ENCODE data around the gene DDX10. TPM values are rescaled to one million over a fixed set of nuclear protein-coding genes. Genes with fewer than 3 reads are reported as not detected.

The DDX10 gene
- total RNA-seq, 2 donors from 2014 or later: 18.5 to 33.1 TPM

DNA sequence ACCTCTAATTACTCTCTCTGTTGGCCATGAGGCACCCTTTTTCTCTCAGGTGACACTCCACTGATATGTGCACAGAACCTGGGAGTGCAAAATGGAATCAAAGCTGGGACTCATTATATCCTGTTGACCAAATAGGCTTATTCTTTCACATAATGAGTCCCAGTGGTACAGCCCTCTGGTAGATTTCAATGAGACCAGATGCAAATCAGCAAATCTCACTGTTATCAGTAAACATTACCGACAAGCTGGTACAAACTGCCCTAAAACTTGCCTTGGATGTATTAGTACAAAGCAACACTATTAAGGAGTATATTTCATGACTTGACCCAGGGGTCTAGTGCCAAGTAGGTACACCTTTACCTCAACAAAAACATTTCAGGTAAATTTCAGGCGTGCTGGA, 128.3 kb downstream of the DDX10 start:
- H3K4me3 ChIP-seq: no peak overlapping the region
- no peak overlapping the region for H3K27ac ChIP-seq
- H3K36me3 ChIP-seq: no peaks in the 10 kb centered on the region
- intact Hi-C loops (cut with DNase I): no loop called here
- no peaks in the 10 kb centered on the region for H3K27me3 ChIP-seq (replicated peaks; ENCODE audit: insufficient read depth)
- H3K9me3 ChIP-seq: no peaks in the 10 kb centered on the region
- no peak for DNase-seq (ENCODE audit: low spot score)
- no peaks in the 10 kb centered on the region for H3K4me1 ChIP-seq (replicated peaks)
- no peak for TF ChIP-seq POLR2A (IDR thresholded peaks at IDR 0.05)
- no peak for TF ChIP-seq POLR2AphosphoS5 (IDR thresholded peaks at IDR 0.05)
- TF ChIP-seq, protein P1, sequence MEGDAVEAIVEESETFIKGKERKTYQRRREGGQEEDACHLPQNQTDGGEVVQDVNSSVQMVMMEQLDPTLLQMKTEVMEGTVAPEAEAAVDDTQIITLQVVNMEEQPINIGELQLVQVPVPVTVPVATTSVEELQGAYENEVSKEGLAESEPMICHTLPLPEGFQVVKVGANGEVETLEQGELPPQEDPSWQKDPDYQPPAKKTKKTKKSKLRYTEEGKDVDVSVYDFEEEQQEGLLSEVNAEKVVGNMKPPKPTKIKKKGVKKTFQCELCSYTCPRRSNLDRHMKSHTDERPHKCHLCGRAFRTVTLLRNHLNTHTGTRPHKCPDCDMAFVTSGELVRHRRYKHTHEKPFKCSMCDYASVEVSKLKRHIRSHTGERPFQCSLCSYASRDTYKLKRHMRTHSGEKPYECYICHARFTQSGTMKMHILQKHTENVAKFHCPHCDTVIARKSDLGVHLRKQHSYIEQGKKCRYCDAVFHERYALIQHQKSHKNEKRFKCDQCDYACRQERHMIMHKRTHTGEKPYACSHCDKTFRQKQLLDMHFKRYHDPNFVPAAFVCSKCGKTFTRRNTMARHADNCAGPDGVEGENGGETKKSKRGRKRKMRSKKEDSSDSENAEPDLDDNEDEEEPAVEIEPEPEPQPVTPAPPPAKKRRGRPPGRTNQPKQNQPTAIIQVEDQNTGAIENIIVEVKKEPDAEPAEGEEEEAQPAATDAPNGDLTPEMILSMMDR (IDR thresholded peaks at IDR 0.05): no peak
- WGBS: 59% methylated on average over 2 of the region's 2 CpGs

DNA sequence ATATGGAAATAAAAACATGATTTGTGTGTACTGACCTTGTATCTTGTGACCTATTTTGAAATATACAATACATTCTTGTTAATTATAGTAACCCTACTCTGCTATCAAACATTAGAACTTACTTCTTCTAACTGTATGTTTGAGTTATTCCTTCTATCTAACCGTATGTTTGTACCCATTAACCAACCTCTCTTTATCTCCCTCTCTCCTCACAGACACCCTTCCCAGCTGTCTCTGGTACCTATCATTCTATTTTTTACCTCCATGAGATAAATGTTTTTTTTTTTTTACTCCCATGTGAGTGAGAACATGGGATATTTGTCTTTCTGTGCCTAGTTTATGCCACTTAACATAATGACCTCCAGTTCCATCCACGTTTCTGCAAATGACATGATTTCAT, 128.7 kb downstream of the DDX10 start:
- no peak for TF ChIP-seq POLR2AphosphoS5 (IDR thresholded peaks at IDR 0.05)
- no peak for TF ChIP-seq POLR2A (IDR thresholded peaks at IDR 0.05)
- TF ChIP-seq, protein P1 (IDR thresholded peaks at IDR 0.05): no peak
- 73% methylated on average over 2 of the region's 2 CpGs for WGBS
- Histone ChIP-seq H3K4me3 (no peak overlapping the region), H3K36me3 (no peaks in the 10 kb centered on the region), H3K27me3 (replicated peaks; ENCODE audit: insufficient read depth) (no peaks in the 10 kb centered on the region), H3K4me1 (replicated peaks) (no peaks in the 10 kb centered on the region), H3K27ac (no peak overlapping the region), H3K9me3 (no peaks in the 10 kb centered on the region)
- intact Hi-C loops (cut with DNase I): no loop called here
- no peak for DNase-seq (ENCODE audit: low spot score)

DNA sequence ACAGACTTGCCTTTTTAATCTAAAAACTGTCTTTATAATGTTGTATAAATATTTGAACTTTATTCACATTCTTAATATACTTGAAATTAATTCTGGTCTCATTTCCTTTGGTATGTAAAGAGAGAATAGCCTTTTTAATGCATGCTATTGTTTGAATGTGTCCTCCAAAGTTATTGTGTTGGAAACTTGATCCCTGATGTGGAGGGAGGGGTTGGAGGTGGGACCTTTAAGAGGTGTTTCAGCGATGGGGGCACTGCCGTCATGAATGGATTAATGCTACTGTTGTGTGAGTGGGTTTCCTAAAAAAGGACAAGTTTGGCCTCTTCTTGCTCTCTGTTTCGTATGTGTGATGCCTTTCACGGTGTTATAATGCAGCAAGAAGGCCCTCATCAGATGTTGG, 131.7 kb downstream of the DDX10 start:
- Histone ChIP-seq H3K36me3 (no peaks in the 10 kb centered on the region), H3K4me3 (no peak overlapping the region), H3K27ac (no peak overlapping the region), H3K9me3 (no peaks in the 10 kb centered on the region), H3K27me3 (replicated peaks; ENCODE audit: insufficient read depth) (no peaks in the 10 kb centered on the region), H3K4me1 (replicated peaks) (no peaks in the 10 kb centered on the region)
- intact Hi-C loops (cut with DNase I): no loop called here
- TF ChIP-seq POLR2A (IDR thresholded peaks at IDR 0.05) (no peak), POLR2AphosphoS5 (IDR thresholded peaks at IDR 0.05) (no peak)
- TF ChIP-seq, protein P1 (IDR thresholded peaks at IDR 0.05): no peak
- no peak for DNase-seq (ENCODE audit: low spot score)
- 86% methylated on average over 4 of the region's 4 CpGs for WGBS

DNA sequence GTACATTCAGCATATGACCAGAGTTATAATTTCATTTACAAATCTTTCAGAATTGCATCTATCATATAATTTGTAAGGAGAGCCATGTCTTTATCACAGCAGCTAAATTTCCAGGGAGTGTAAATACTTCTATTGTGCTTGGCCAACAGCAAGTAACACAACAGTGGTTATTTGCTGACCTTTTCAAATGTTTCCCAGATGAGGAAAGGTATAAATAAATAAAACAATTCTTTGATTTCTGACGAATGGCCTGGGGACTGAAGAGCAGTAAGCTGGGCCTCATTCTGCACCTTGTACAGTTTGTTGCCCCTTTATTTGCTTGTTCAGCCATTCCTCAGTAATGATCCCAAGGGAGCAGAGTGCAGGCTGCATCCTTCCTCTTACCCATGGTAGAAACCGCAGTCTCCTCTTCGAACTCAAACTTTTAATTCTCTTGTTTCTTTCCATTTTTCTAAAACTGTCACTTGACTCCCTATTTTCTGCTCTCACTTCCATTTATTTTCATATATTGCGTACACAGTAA, 132.8 kb downstream of the DDX10 start:
- no peak for DNase-seq (ENCODE audit: low spot score)
- no peak overlapping the region for H3K27ac ChIP-seq
- intact Hi-C loops (cut with DNase I): no loop called here
- H3K4me1 ChIP-seq (replicated peaks): no peaks in the 10 kb centered on the region
- no peaks in the 10 kb centered on the region for H3K9me3 ChIP-seq
- H3K4me3 ChIP-seq: no peak overlapping the region
- 85% methylated on average over 4 of the region's 4 CpGs for WGBS
- TF ChIP-seq, protein P1 (IDR thresholded peaks at IDR 0.05): no peak
- no peak for TF ChIP-seq POLR2AphosphoS5 (IDR thresholded peaks at IDR 0.05)
- no peak for TF ChIP-seq POLR2A (IDR thresholded peaks at IDR 0.05)
- no peaks in the 10 kb centered on the region for H3K36me3 ChIP-seq
- H3K27me3 ChIP-seq (replicated peaks; ENCODE audit: insufficient read depth): no peaks in the 10 kb centered on the region

DNA sequence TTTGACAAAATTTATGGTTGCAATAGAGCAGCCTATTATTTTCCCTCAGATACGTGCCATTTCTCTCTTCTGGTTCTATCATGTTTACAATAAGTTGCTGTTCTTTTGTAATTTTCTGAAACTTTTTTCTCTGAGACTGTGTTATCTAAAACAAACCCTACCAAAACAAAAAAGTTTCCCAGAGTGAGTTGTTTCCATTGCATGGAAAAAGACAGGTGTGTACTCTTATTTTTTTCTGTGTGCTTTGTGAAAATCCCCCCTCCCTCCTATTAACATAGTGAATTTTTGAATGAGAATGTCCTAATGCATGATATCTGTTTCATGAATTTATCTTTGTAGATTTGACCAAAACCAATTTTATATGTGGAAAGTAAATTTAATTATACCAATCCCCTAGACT, 137.6 kb downstream of the DDX10 start:
- 66% methylated on average over 1 of the region's 1 CpG for WGBS
- DNase-seq (ENCODE audit: low spot score): no peak
- Histone ChIP-seq H3K9me3 (no peaks in the 10 kb centered on the region), H3K27ac (no peak overlapping the region), H3K4me1 (replicated peaks) (no peaks in the 10 kb centered on the region), H3K27me3 (replicated peaks; ENCODE audit: insufficient read depth) (no peaks in the 10 kb centered on the region), H3K36me3 (no peaks in the 10 kb centered on the region), H3K4me3 (no peak overlapping the region)
- TF ChIP-seq POLR2AphosphoS5 (IDR thresholded peaks at IDR 0.05) (no peak), POLR2A (IDR thresholded peaks at IDR 0.05) (no peak)
- TF ChIP-seq, protein P1 (IDR thresholded peaks at IDR 0.05): no peak
- intact Hi-C loops (cut with DNase I): no loop called here
